ENCODE measurements around the gene ARID4B. TPM values are rescaled to one million over a fixed set of nuclear protein-coding genes. Genes with fewer than 3 reads are reported as not detected.

The ARID4B gene, protein sequence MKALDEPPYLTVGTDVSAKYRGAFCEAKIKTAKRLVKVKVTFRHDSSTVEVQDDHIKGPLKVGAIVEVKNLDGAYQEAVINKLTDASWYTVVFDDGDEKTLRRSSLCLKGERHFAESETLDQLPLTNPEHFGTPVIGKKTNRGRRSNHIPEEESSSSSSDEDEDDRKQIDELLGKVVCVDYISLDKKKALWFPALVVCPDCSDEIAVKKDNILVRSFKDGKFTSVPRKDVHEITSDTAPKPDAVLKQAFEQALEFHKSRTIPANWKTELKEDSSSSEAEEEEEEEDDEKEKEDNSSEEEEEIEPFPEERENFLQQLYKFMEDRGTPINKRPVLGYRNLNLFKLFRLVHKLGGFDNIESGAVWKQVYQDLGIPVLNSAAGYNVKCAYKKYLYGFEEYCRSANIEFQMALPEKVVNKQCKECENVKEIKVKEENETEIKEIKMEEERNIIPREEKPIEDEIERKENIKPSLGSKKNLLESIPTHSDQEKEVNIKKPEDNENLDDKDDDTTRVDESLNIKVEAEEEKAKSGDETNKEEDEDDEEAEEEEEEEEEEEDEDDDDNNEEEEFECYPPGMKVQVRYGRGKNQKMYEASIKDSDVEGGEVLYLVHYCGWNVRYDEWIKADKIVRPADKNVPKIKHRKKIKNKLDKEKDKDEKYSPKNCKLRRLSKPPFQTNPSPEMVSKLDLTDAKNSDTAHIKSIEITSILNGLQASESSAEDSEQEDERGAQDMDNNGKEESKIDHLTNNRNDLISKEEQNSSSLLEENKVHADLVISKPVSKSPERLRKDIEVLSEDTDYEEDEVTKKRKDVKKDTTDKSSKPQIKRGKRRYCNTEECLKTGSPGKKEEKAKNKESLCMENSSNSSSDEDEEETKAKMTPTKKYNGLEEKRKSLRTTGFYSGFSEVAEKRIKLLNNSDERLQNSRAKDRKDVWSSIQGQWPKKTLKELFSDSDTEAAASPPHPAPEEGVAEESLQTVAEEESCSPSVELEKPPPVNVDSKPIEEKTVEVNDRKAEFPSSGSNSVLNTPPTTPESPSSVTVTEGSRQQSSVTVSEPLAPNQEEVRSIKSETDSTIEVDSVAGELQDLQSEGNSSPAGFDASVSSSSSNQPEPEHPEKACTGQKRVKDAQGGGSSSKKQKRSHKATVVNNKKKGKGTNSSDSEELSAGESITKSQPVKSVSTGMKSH (N-terminal part only)
- 11.0 and 11.8 TPM in 2 replicates for total RNA-seq

DNA sequence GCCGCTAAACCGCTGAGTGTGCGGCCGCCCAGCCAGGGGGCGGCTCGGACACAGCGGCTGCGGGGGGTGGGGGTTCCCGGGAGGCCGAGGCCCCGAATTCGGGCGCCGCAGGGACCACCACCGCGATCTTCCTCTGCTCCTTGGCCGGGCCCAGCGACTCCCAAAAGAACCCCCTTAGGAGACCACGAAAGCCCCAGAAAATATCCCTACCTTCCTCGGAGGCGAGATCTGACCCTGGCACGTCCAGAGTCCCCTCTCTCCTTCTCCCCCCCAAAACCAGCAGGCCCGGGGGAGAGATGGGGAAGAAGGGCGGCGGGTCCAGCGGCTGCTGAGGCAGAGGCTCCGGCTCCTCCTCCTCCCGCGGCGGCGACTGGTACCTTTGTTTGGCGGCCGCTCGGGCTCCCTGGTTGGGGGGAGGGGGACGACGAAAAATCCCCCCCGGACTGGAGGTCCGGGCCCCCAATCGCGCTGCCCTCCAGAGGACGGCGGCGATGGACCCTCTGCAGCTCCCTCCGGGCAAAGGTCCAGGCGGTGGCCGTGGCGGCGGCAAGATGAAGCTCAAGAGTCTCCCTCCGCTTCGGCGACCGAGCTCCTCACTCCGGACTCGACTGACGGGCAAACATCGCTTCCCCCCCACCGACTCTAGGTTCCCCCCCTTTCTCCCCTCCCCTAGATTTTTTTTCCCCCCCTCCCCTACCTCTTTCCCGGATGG lies at the start of gene ARID4B:
TSS of gene ARID4B (minus strand) at position 621 of the 712 bp plus-strand sequence. CDS start 1,260 bp downstream, outside the sequence.

DNA sequence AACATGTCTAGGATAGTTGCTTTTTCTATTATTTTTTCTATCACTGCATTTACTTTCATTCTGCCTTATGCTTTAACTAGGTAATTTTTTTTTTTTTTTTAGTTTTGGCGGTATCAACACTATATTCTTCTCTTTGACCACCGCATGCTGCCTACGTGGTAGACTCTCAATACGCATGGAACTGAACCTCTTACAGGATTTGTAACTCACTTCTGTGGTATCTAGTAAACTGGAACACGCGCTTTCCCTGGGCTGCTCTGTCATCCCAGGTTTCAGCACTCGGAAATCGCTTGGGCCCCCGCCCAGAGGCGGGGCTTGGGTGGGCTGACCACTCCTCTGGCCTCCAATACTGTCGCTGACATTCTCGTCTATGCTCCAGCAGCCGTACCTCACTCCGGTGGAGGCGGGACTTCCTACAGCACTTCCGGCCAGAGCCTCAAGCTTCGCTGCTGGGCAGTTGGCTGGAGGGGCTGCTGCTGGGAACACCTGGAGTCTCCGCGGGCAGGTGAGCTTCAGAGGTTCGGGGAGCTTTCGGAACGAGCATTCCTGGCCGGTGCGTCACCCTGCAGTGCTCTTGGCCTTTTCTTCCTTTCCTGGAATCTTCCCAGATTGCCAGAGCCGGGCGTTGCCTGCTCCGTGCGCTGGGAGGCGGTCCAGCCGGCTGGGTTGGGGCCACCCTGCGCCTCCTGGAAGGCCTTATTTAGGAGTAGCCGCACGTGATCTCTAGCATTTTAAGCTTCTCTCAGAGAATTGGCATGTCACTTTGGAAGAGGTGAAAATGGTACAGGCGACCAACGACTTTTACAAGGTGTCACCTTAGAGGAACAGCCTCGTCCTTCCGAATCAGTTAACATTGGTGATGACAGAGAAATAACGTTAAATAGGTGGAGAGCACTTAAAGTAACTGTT lies 39.3 kb upstream of the ARID4B start, which contains the start of gene TBCE:
TSS of gene TBCE (plus strand) at position 428 of the 909 bp plus-strand sequence. CDS start 12,623 bp downstream, outside the sequence.

DNA sequence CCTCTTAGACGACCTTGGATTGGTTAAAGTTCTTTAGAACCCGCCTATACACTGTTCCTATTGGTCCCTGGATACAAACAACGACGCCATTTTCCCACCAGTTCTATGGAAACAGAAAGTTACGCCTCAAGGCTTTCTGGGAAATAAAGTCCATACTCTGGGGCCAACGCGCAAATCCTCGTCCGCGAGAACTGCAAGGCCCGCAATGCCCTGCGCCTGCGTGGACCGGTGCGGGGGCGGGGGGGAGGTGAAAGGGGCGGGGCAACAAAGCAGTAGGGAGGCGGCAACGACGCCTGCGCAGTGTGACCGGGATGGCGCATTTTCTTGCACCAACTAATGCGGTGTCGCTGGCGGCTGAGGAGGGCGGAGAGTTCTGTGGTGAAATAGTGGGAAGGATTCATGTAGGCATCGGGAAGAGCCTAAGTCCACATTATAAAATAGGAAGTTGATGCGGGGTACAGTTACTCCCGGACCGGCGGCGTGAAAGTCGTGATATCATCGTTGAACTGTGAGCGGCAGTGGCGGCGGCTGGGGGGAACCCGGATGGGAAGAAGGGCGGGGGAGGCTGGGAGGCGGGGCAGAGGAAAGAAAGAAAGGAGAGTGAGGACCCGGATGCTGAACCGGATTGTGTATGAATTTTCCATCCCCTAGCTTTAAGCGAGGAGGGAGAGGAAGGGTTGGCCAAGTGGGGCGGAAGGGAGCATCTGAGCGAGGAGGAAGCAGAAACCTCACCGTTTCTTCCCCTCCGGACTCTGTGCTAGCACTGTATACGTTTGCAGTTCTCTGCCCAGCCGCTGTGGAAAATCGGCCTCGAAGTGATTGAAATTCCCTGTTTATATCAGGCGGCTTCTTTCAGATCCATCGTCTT lies 526 bp upstream of the ARID4B start, which contains the start of gene GGPS1:
TSS of gene GGPS1 (plus strand) at position 300 of the 868 bp plus-strand sequence. CDS start 6,695 bp downstream, outside the sequence.

DNA sequence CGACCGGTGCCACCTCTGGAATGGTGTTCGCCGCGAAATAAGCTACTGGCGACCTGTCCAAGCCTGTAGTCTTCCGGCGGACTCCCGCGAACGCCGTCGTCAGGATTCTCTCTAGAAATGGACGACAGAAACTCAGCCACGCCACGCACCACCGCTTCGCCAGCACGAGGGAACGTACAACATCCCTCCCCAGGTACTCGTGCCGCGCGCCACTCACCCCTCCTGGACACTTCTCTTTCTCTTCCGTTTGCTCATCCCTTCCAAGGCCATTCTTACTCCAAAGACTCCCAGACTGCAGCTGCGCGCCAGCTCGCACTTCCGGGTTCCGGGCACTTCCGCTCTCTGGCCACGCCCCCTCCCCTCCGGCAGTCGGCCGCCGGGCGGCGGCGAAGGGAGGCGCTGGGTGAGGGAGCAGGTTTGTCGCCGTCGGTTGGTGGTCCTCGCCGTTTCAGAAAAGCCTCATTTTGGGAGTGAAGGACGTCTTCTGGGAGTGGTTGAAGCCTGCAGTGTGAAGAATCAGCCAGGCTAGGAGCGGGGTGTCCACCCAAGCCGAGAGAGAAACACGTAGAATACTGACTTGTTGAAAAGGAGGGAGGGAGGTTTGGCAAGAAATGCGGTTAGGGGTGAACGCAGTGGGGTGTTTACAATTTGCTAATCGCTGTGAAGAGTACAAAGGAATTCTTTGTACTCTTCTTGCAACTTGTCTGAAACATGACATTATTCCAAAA lies 166.9 kb downstream of the ARID4B start, which contains the start of gene RBM34:
TSS of gene RBM34 (minus strand) at position 294 of the 728 bp plus-strand sequence. CDS start at position 270, 24 bp downstream.

DNA sequence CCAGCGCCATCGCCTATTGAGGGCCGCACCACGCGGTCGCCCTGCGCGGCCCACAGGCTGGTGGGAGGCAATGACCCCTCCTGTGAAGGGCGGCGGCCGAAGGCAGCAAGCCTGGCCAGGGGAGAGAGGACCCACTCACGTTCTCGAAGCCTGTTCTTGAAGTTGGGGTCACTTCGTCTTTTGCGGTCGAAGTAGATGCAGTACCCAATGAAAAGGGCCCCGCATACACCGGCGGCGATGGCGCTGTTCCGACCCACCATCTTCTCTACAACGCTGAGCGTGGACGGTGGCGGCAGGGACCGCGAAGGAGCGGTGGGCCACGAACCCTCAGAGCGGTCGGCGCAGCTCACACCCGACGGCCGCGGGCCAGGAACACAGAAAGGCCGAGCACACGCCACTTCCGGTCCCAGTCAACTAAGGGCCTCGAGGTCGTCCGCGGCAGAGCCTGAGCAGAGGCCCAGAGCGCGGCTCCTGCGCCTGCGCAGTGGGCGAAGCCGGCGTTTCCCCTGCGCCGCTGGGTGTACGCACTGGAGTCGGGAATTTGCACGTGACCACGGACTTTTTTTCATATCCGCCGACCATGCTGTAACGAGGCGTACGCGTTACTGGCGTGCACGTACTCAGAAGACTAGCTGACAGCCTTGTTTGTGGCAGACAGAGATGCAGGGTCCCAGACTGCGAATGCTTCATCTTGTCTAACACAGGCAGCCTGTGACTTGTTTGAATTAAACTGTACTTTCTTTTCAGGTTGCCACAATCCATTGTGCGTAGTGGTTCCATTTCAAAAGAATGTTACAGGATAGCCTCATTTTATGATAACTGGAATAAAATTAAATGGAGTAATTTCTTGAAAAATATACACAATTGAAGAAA lies 199.3 kb downstream of the ARID4B start, which contains the start of gene TOMM20:
TSS of gene TOMM20 (minus strand) at position 382 of the 873 bp plus-strand sequence. CDS start at position 260, 122 bp downstream.

Other genes with a start within 250 kb of the ARID4B start
- 94.2 and 106 TPM in 2 replicates for gene TOMM20, start 199.3 kb downstream of the ARID4B start, total RNA-seq
- gene RBM34, start 166.9 kb downstream of the ARID4B start, total RNA-seq = 30.5 and 71.6 TPM in 2 replicates
- 19.5 and 22.7 TPM in 2 replicates for gene GGPS1, start 391 bp upstream of the ARID4B start, total RNA-seq
- gene TBCE, start 39.2 kb upstream of the ARID4B start, total RNA-seq = 16.2 and 29.5 TPM in 2 replicates
- 20.9 and 23.2 TPM in 2 replicates for gene B3GALNT2, start 176.3 kb upstream of the ARID4B start, total RNA-seq

Data from cardiac atrium fibroblast (primary cell).